Liver (tissue), 3 donors: ENCODE results near the gene GGA1.

Experiments
- RAD21 ChIP-seq, 2 donors: IDR thresholded peaks; 2 replicates each; pipeline ENCODE4 v1.6.1; 2016; ENCODE audit warnings: antibody characterized with exemption in 2 of 2, mild to moderate bottlenecking in 2 of 2
- SP1 ChIP-seq: IDR thresholded peaks from 2 replicates; pipeline ENCODE4 v1.6.1; 2018; ENCODE audit warnings: antibody characterized with exemption, mild to moderate bottlenecking
- TF ChIP-seq, protein P1 (sequence below): fragments of 150-350 bp; IDR thresholded peaks from 2 replicates; pipeline ENCODE4 v1.5.1; 2017; ENCODE audit warnings: improper control_type of control experiment, low read depth, low read length; ENCODE audit not compliant: missing input control
- TF ChIP-seq, protein P2 (sequence below): IDR thresholded peaks from 2 replicates; pipeline ENCODE4 v1.6.1; 2016; ENCODE audit warnings: antibody characterized with exemption, mild to moderate bottlenecking
- donor health status: healthy.
- donor health status: healthy.

DNA sequence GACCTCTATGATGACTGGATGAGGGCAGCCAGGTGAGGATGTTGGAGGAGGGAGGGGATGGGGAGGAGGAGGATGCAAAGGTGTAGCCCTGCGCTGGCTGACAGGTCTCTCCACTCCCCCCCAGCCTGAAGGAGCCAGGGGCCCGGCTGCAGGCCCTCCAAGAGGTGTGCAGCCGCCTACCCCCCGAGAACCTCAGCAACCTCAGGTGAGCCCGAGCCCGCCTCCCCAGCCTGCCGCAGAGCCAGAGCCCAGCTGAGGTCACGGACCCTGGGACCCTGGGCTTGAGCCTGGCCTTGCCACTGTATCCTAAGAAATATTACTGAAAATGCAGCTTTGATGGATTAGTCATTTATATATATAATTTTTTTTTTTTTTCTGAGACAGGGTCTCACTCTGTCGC is 38.7 kb downstream of the GGA1 start:
- TF ChIP-seq, protein P1, sequence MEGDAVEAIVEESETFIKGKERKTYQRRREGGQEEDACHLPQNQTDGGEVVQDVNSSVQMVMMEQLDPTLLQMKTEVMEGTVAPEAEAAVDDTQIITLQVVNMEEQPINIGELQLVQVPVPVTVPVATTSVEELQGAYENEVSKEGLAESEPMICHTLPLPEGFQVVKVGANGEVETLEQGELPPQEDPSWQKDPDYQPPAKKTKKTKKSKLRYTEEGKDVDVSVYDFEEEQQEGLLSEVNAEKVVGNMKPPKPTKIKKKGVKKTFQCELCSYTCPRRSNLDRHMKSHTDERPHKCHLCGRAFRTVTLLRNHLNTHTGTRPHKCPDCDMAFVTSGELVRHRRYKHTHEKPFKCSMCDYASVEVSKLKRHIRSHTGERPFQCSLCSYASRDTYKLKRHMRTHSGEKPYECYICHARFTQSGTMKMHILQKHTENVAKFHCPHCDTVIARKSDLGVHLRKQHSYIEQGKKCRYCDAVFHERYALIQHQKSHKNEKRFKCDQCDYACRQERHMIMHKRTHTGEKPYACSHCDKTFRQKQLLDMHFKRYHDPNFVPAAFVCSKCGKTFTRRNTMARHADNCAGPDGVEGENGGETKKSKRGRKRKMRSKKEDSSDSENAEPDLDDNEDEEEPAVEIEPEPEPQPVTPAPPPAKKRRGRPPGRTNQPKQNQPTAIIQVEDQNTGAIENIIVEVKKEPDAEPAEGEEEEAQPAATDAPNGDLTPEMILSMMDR: no peak
- TF ChIP-seq SP1 (no peak), RAD21 (IDR thresholded peaks at IDR 0.05) (no peak)
- TF ChIP-seq, protein P2, sequence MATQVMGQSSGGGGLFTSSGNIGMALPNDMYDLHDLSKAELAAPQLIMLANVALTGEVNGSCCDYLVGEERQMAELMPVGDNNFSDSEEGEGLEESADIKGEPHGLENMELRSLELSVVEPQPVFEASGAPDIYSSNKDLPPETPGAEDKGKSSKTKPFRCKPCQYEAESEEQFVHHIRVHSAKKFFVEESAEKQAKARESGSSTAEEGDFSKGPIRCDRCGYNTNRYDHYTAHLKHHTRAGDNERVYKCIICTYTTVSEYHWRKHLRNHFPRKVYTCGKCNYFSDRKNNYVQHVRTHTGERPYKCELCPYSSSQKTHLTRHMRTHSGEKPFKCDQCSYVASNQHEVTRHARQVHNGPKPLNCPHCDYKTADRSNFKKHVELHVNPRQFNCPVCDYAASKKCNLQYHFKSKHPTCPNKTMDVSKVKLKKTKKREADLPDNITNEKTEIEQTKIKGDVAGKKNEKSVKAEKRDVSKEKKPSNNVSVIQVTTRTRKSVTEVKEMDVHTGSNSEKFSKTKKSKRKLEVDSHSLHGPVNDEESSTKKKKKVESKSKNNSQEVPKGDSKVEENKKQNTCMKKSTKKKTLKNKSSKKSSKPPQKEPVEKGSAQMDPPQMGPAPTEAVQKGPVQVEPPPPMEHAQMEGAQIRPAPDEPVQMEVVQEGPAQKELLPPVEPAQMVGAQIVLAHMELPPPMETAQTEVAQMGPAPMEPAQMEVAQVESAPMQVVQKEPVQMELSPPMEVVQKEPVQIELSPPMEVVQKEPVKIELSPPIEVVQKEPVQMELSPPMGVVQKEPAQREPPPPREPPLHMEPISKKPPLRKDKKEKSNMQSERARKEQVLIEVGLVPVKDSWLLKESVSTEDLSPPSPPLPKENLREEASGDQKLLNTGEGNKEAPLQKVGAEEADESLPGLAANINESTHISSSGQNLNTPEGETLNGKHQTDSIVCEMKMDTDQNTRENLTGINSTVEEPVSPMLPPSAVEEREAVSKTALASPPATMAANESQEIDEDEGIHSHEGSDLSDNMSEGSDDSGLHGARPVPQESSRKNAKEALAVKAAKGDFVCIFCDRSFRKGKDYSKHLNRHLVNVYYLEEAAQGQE: no peak
